ENCODE data around the gene MOB3C.

- TF ChIP-seq CTCF (IDR thresholded peaks at IDR 0.05; ENCODE audit: poor library complexity, severe bottlenecking): no peak
- no peak for TF ChIP-seq REST (IDR thresholded peaks at IDR 0.05; ENCODE audit: borderline replicate concordance)
These were observed 26.8 kb upstream of the MOB3C start for GRCh38 chr1:46643368-46643775.

Measured in neural cell (in vitro differentiated cells).